ENCODE measurements around the gene SLC22A23. TPM values are rescaled to one million over a fixed set of nuclear protein-coding genes. Genes with fewer than 3 reads are reported as not detected.

The SLC22A23 gene
- total and polyA plus RNA-seq, 4 donors, result 26.9 to 56.8 (median 41.7) TPM

- no peak overlapping the region for H3K27ac ChIP-seq (ENCODE audit: low read depth, low read length)
- DNase-seq (ENCODE audit: low read depth in 4 of 6, low spot score in 6 of 6), result no peak
- 69% methylated on average over 3 of the region's 11 CpGs for WGBS (ENCODE audit: insufficient coverage)
These were observed 188.2 kb downstream of the SLC22A23 start for GRCh38 chr6:3268680-3269079.

GRCh38 chr6:3267162-3267561 lies 189.7 kb downstream of the SLC22A23 start:
- no peak for DNase-seq (ENCODE audit: low read depth in 4 of 6, low spot score in 6 of 6)
- Histone ChIP-seq H3K27ac (ENCODE audit: low read depth, low read length) (no peak overlapping the region), H3K4me3 (ENCODE audit: low read depth, low read length) (no peak overlapping the region), H3K27me3 (ENCODE audit: control insufficient read depth, insufficient read depth, low read length) (no peaks in the 10 kb centered on the region), H3K9me3 (ENCODE audit: control insufficient read depth, insufficient read depth, low read length) (no peaks in the 10 kb centered on the region), H3K4me1 (ENCODE audit: control insufficient read depth, insufficient read depth, low read length) (no peaks in the 10 kb centered on the region), H3K36me3 (ENCODE audit: control insufficient read depth, insufficient read depth, low read length) (peaks cover 63% of the 10 kb centered on the region)
- WGBS (ENCODE audit: insufficient coverage), result 69% methylated on average over 2 of the region's 5 CpGs

More at GRCh38 chr6:3268680-3269079, 188.2 kb downstream of the SLC22A23 start:
- H3K4me1 ChIP-seq (ENCODE audit: control insufficient read depth, insufficient read depth, low read length), result no peaks in the 10 kb centered on the region
- H3K36me3 ChIP-seq (ENCODE audit: control insufficient read depth, insufficient read depth, low read length), result peaks cover 70% of the 10 kb centered on the region
- no peaks in the 10 kb centered on the region for H3K9me3 ChIP-seq (ENCODE audit: control insufficient read depth, insufficient read depth, low read length)
- H3K27me3 ChIP-seq (ENCODE audit: control insufficient read depth, insufficient read depth, low read length), result no peaks in the 10 kb centered on the region
- H3K4me3 ChIP-seq (ENCODE audit: low read depth, low read length), result no peak overlapping the region

GRCh38 chr6:3266170-3266569 lies 190.7 kb downstream of the SLC22A23 start:
- Histone ChIP-seq H3K36me3 (ENCODE audit: control insufficient read depth, insufficient read depth, low read length) (peaks cover 57% of the 10 kb centered on the region), H3K27me3 (ENCODE audit: control insufficient read depth, insufficient read depth, low read length) (no peaks in the 10 kb centered on the region), H3K4me1 (ENCODE audit: control insufficient read depth, insufficient read depth, low read length) (peaks cover 9% of the 10 kb centered on the region), H3K4me3 (ENCODE audit: low read depth, low read length) (no peak overlapping the region), H3K9me3 (ENCODE audit: control insufficient read depth, insufficient read depth, low read length) (no peaks in the 10 kb centered on the region), H3K27ac (ENCODE audit: low read depth, low read length) (no peak overlapping the region)
- no peak for DNase-seq (ENCODE audit: low read depth in 4 of 6, low spot score in 6 of 6)
- WGBS (ENCODE audit: insufficient coverage), result 54% methylated on average over 9 of the region's 9 CpGs

- H3K27ac ChIP-seq (ENCODE audit: low read depth, low read length), result no peak overlapping the region
- no peak overlapping the region for H3K4me3 ChIP-seq (ENCODE audit: low read depth, low read length)
- no peaks in the 10 kb centered on the region for H3K27me3 ChIP-seq (ENCODE audit: control insufficient read depth, insufficient read depth, low read length)
- WGBS (ENCODE audit: insufficient coverage), result 61% methylated on average over 9 of the region's 9 CpGs
- no peaks in the 10 kb centered on the region for H3K9me3 ChIP-seq (ENCODE audit: control insufficient read depth, insufficient read depth, low read length)
- H3K4me1 ChIP-seq (ENCODE audit: control insufficient read depth, insufficient read depth, low read length), result peaks cover 14% of the 10 kb centered on the region
- peaks cover 56% of the 10 kb centered on the region for H3K36me3 ChIP-seq (ENCODE audit: control insufficient read depth, insufficient read depth, low read length)
- DNase-seq (ENCODE audit: low read depth in 4 of 6, low spot score in 6 of 6), result no peak
These were observed 191.2 kb downstream of the SLC22A23 start for GRCh38 chr6:3265671-3266070.

GRCh38 chr6:3264356-3264755 lies 192.5 kb downstream of the SLC22A23 start:
- peaks cover 45% of the 10 kb centered on the region for H3K36me3 ChIP-seq (ENCODE audit: control insufficient read depth, insufficient read depth, low read length)
- H3K27ac ChIP-seq (ENCODE audit: low read depth, low read length), result no peak overlapping the region
- no peak overlapping the region for H3K4me3 ChIP-seq (ENCODE audit: low read depth, low read length)
- DNase-seq (ENCODE audit: low read depth in 4 of 6, low spot score in 6 of 6), result no peak
- WGBS (ENCODE audit: insufficient coverage), result 92% methylated on average over 3 of the region's 3 CpGs
- H3K9me3 ChIP-seq (ENCODE audit: control insufficient read depth, insufficient read depth, low read length), result no peaks in the 10 kb centered on the region
- H3K27me3 ChIP-seq (ENCODE audit: control insufficient read depth, insufficient read depth, low read length), result no peaks in the 10 kb centered on the region
- H3K4me1 ChIP-seq (ENCODE audit: control insufficient read depth, insufficient read depth, low read length), result peaks cover 26% of the 10 kb centered on the region

GRCh38 chr6:3263096-3263495 lies 193.8 kb downstream of the SLC22A23 start:
- Histone ChIP-seq H3K36me3 (ENCODE audit: control insufficient read depth, insufficient read depth, low read length) (peaks cover 41% of the 10 kb centered on the region), H3K4me1 (ENCODE audit: control insufficient read depth, insufficient read depth, low read length) (peaks cover 31% of the 10 kb centered on the region), H3K9me3 (ENCODE audit: control insufficient read depth, insufficient read depth, low read length) (no peaks in the 10 kb centered on the region), H3K27me3 (ENCODE audit: control insufficient read depth, insufficient read depth, low read length) (no peaks in the 10 kb centered on the region), H3K4me3 (ENCODE audit: low read depth, low read length) (no peak overlapping the region), H3K27ac (ENCODE audit: low read depth, low read length) (no peak overlapping the region)
- WGBS (ENCODE audit: insufficient coverage), result 73% methylated on average over 6 of the region's 6 CpGs
- DNase-seq (ENCODE audit: low read depth in 4 of 6, low spot score in 6 of 6), result no peak

GRCh38 chr6:3261921-3262320 lies 194.9 kb downstream of the SLC22A23 start:
- Histone ChIP-seq H3K4me3 (ENCODE audit: low read depth, low read length) (no peak overlapping the region), H3K27ac (ENCODE audit: low read depth, low read length) (no peak overlapping the region), H3K9me3 (ENCODE audit: control insufficient read depth, insufficient read depth, low read length) (no peaks in the 10 kb centered on the region), H3K4me1 (ENCODE audit: control insufficient read depth, insufficient read depth, low read length) (peaks cover 31% of the 10 kb centered on the region), H3K36me3 (ENCODE audit: control insufficient read depth, insufficient read depth, low read length) (peaks cover 37% of the 10 kb centered on the region), H3K27me3 (ENCODE audit: control insufficient read depth, insufficient read depth, low read length) (no peaks in the 10 kb centered on the region)
- DNase-seq (ENCODE audit: low read depth in 4 of 6, low spot score in 6 of 6), result no peak
- WGBS (ENCODE audit: insufficient coverage), result 75% methylated on average over 5 of the region's 8 CpGs

GRCh38 chr6:3261518-3261820 lies 195.4 kb downstream of the SLC22A23 start:
- DNase-seq (ENCODE audit: low read depth in 4 of 6, low spot score in 6 of 6), result no peak
- Histone ChIP-seq H3K27ac (ENCODE audit: low read depth, low read length) (no peak overlapping the region), H3K36me3 (ENCODE audit: control insufficient read depth, insufficient read depth, low read length) (peaks cover 37% of the 10 kb centered on the region), H3K9me3 (ENCODE audit: control insufficient read depth, insufficient read depth, low read length) (no peaks in the 10 kb centered on the region), H3K27me3 (ENCODE audit: control insufficient read depth, insufficient read depth, low read length) (no peaks in the 10 kb centered on the region), H3K4me3 (ENCODE audit: low read depth, low read length) (no peak overlapping the region), H3K4me1 (ENCODE audit: control insufficient read depth, insufficient read depth, low read length) (peaks cover 31% of the 10 kb centered on the region)
- WGBS (ENCODE audit: insufficient coverage), result 57% methylated on average over 5 of the region's 6 CpGs

- no peak overlapping the region for H3K4me3 ChIP-seq (ENCODE audit: low read depth, low read length)
- H3K36me3 ChIP-seq (ENCODE audit: control insufficient read depth, insufficient read depth, low read length), result peaks cover 33% of the 10 kb centered on the region
- H3K27ac ChIP-seq (ENCODE audit: low read depth, low read length), result no peak overlapping the region
- no peaks in the 10 kb centered on the region for H3K9me3 ChIP-seq (ENCODE audit: control insufficient read depth, insufficient read depth, low read length)
- peaks cover 31% of the 10 kb centered on the region for H3K4me1 ChIP-seq (ENCODE audit: control insufficient read depth, insufficient read depth, low read length)
- no peak for DNase-seq (ENCODE audit: low read depth in 4 of 6, low spot score in 6 of 6)
- no peaks in the 10 kb centered on the region for H3K27me3 ChIP-seq (ENCODE audit: control insufficient read depth, insufficient read depth, low read length)
- 63% methylated on average over 14 of the region's 17 CpGs for WGBS (ENCODE audit: insufficient coverage)
These were observed 195.9 kb downstream of the SLC22A23 start for GRCh38 chr6:3260772-3261517.

- Histone ChIP-seq H3K27ac (ENCODE audit: low read depth, low read length) (no peak overlapping the region), H3K9me3 (ENCODE audit: control insufficient read depth, insufficient read depth, low read length) (no peaks in the 10 kb centered on the region), H3K4me3 (ENCODE audit: low read depth, low read length) (no peak overlapping the region), H3K27me3 (ENCODE audit: control insufficient read depth, insufficient read depth, low read length) (no peaks in the 10 kb centered on the region), H3K36me3 (ENCODE audit: control insufficient read depth, insufficient read depth, low read length) (peaks cover 27% of the 10 kb centered on the region), H3K4me1 (ENCODE audit: control insufficient read depth, insufficient read depth, low read length) (peaks cover 31% of the 10 kb centered on the region)
- WGBS (ENCODE audit: insufficient coverage), result 85% methylated on average over 4 of the region's 14 CpGs
- no peak for DNase-seq (ENCODE audit: low read depth in 4 of 6, low spot score in 6 of 6)
These were observed 196.6 kb downstream of the SLC22A23 start for GRCh38 chr6:3260296-3260695.

Data from spinal cord (tissue), 10 donors.